ENCODE data around the gene SHB.

Gene SHB

GRCh38 chr9:38003946-38004808 lies 64.8 kb downstream of the SHB start:
- DNase-seq, result no peak

DNA sequence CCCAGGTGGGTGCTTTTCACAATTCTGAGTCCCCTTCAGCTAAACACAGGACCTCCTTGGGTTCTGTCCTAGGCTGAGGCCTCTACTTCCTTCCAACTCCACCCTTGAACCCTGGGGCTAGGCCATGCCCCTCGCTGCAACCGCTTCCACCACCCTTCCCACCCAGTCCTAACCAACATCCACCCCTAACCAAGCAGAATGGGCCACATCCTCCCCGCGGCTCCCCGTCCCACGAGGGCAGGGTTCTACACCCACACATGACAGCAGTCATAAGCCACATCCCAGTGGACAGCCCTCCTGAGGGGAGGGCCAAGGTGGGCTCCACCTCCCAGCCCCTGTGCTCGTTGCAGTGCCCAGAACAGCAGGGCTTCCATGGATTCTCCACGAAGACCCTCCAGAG lies 65.8 kb downstream of the SHB start:
- no peak for DNase-seq

DNA sequence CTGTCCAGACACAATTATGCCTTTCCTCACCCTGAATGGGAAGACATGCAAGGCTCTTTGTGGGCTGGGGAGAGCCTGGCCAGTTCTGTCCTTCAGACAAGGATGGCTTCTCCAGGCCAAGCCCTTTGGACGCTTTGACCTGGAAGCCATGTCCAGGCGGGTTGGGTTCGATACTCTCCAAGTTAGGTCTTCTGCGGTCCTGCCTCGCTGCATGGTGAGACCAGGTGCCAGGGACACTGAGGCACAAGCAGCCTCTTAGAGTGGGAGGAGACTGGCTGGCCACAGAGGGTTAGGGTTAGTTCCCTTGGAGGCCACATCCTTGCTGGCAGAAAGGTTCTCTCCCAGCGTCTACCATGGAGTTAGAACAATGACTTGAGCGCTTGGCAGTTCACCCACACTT lies 67.6 kb downstream of the SHB start:
- DNase-seq, result no peak

GRCh38 chr9:38000735-38001134 lies 68.3 kb downstream of the SHB start:
- DNase-seq, result no peak

- DNase-seq, result no peak
These were observed 68.7 kb downstream of the SHB start for GRCh38 chr9:38000332-38000731.

DNA sequence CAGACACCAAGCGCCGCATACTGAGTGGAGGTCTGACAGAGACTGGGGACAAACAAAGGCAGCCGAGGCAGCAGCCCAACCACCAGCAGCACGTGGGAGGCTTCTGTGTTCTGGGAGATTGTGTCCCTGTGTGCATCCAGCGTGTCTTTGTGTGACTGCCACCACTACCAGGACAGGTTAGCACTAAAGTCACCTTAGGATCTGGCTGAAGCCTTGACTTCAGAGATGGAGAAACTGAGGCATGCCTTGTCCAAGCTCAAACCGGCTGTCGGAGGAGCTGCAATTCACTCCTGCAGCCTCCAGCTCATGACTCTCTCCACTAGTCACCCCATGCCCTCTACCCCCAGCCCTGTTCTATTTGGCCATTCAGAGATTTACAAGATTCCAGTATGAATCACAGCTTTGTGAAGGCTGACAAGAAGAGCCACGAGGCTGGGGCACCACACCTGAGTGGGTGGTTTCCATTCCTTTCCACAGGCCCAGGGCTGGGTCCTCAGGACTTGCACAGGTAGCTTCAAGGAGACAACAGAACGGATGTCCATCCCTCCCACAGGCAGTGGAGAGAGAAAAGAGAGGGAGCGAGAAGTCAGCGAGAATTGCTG lies 69.3 kb downstream of the SHB start:
- DNase-seq, result no peak

- no peak for DNase-seq
These were observed 70.0 kb downstream of the SHB start for GRCh38 chr9:37998881-37999587.

GRCh38 chr9:37997636-37998374 lies 71.2 kb downstream of the SHB start:
- no peak for DNase-seq

DNA sequence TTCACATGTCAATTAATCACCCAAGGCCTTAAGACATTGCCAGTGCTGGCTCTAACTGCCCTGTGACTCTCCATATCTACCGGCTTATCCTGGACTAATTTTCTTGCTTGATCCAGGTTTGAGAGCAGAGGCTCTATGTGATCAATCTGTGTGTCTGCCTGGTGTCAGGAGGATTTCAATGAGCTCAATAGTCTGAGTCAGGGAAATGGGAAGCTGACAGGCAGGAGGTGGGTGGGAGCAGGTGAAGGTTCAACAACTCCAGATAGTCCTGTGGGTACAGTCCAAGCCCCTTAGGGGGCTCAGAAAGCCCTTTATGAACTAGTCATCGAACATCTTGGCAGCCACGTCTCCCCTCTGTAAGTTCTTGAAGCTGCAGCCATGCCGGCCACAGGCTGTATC lies 72.2 kb downstream of the SHB start:
- DNase-seq, result no peak

DNA sequence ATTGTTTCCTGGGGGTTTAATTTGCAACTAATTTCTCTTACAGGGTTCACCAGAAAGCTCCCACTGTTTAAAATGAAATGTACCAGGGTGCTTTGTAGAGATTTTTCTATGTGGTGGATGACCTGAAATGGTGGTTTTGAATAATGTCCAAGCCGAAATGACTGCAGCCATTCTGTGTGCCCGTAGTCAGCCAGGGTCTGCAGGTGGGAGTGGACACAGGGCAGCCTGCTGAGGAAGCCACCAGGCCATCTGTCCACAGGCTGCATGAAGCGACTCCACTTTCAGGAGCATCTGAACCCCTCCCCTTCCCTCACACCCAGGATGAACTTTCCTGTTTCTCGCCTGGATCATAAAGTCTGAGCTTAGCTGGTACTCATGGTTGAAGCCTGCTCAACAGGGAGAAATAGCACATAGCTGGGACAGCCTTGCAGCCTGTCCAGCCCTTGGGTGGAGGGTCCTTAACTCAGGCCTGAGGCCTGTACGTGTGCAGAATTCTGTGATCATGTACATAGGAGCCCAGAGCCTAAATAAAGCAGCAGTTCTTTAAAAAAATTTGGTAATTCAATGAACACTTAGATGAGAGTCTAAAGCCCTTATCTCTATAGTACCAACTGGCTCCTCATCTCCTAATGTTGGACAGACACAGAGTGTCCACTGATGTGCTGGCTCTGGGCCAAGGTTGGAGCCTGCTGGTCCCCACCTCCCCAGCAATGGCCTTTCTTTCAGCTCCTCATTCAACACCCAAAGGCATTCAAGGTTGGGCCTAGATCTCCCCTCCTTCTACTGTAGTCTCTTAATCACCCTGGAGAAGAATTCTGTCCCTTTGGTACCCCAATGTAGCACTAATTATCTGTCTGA lies 72.8 kb downstream of the SHB start:
- DNase-seq, result no peak

- no peak for DNase-seq
These were observed 73.7 kb downstream of the SHB start for GRCh38 chr9:37995348-37995737.

DNA sequence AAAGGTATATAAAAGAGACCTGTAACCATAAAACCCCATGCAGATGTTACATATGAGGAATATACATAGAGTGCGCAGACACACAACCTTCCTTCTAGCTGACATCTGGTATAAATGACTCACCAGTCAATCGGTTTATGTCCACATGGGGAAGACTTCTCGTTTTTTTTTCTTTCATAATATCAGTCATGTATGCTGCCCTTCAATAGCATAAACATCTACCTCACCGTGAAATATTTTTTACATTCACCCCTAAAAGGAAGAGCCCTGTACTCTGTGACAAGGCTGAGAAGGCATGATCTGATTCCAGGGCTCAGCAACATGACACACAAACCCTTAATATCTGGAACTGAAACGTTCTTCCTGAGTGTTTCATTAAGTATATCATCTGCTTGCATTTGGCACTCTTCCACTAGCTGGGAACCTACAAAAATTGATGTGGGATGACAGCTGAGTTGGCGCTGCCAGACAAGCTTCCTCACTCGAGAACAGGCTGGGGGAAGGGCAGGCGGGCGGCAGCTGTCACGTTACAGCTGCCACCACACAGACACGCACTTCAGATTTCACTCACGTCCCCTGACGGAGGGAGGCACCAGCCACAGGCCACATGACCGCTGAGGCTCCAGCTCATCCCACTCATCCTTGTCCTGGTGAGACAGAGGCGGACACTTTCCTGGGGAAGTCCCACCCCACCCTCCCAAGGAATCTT lies 74.2 kb downstream of the SHB start:
- peak; percentile 7 for DNase-seq

DNA sequence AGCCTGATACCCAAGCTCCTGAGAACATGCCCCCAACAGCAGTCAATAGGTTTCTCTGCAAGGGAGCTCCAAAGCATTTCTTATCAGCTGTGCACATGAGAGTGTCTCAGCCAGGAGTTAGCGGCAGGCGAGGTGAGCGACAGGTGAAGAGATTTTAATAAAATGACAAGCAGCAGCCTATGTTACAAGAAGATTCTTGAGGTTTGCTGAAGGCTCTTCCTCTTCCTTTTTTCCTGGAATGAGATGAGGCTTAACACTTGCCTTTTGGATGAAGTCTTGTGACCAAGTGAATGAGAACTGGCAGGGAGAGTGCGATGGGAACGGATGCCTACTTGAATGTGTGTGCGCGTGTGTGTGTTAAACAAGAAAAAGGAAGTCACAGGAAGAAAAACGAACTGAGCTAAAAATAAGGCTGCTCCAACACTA lies 76.1 kb downstream of the SHB start:
- DNase-seq, result no peak

- no peak for DNase-seq
These were observed 78.5 kb downstream of the SHB start for GRCh38 chr9:37990404-37991015.

GRCh38 chr9:37989701-37990100 lies 79.3 kb downstream of the SHB start:
- no peak for DNase-seq

DNA sequence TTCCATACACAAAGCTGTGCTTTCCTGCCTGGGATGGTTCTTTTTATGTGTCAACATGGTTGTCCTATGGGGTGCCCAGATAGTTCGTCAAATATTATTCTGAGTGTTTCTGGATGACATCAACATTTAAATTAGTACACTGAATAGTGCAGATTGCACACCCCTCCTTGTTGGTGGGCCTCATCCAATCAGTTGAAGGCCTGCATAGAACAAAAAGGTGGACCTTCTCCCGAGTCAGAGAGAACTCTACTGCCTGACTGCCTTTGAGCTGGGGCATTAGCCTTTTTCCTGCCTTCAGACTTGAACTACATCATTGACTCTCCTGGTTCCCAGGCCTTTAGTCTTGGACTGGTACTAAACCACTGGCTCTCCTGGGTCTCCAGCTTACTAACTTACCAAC lies 80.4 kb downstream of the SHB start:
- no peak for DNase-seq

DNA sequence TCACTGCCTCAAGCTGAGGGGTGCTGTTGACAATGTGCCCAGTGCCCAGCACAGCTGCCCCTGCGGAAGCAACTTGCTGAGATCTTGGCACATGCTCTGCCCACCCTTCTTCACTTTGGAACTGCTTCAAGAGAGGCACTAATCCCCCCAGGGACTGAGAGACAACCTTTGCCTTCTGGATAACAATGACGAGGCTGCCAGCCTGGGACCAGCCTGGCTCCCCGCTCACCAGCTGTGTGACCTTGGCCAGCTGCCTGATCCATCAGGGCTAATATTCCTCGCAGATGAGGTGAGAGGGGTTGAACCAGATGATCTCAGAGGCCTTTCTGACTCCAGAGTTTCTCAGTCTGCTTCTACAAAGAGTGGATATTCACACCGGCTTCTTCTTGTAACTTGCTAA lies 81.0 kb downstream of the SHB start:
- no peak for DNase-seq

- DNase-seq, result no peak
These were observed 81.5 kb downstream of the SHB start for GRCh38 chr9:37987467-37987981.

GRCh38 chr9:37986771-37987258 lies 82.2 kb downstream of the SHB start:
- DNase-seq, result no peak

DNA sequence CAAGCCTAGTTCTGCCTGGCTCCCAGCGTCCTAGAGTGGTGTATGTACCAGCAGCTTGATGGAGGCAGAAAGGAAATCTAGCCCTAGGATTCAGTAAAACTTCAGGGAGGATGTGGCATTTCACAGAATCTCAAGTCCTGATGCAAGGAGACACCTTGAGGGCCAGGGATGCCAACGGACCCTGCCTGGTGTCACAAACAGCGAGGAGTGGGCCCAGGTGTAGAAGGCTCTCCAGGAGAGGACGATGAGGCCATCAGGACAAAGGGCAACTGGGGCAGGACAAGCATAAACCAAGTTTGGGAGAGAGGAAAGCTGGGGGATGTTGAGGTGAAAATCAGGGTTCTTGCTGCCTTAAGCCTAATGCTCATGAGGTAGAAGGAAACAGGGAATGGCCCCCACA lies 83.0 kb downstream of the SHB start:
- DNase-seq, result no peak
